ENCODE results near the gene SCARB2. TPM values are rescaled to one million over a fixed set of nuclear protein-coding genes. Genes with fewer than 3 reads are reported as not detected.

Gene SCARB2, protein sequence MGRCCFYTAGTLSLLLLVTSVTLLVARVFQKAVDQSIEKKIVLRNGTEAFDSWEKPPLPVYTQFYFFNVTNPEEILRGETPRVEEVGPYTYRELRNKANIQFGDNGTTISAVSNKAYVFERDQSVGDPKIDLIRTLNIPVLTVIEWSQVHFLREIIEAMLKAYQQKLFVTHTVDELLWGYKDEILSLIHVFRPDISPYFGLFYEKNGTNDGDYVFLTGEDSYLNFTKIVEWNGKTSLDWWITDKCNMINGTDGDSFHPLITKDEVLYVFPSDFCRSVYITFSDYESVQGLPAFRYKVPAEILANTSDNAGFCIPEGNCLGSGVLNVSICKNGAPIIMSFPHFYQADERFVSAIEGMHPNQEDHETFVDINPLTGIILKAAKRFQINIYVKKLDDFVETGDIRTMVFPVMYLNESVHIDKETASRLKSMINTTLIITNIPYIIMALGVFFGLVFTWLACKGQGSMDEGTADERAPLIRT
- total RNA-seq, result 127 and 165 TPM in 2 replicates

DNA sequence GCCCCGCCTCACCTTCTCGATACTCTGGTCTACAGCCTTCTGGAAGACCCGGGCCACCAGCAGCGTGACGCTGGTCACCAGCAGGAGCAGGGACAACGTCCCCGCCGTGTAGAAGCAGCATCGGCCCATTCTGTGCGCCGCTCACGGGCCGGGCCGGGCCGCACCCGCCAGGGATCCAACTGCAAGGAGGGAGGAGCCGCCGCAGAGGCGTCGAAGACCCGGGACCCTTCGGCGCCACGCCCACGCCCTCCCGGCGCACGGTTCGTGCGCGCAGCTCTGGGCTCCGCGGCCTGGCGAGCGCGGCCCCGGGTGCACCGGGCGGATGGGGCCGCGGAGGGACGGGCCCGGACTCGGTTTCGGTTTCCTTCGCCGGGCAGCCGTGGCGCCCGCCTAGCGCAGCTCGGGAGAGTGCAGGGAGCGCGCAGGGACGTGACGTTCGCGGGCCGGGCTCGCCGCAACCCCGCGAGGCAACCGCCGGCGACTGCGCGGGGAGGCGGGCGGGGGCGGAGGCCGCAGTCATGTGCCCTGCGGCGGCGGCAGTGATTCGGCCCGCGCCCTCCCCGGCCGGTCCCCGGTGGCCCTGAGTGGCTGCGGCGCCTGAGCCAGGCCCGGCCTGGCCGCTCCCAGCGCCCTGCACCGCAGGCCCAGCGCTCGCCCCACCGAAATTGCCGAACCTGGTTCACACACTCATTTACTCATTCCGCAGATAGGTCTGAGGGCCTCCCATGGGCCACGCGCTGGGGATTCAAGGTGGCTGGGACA, at the start of gene SCARB2:
Gene SCARB2, minus strand, starts transcription at position 410 of the 762 bp plus-strand sequence. Its CDS starts 281 bp downstream, at position 129.

DNA sequence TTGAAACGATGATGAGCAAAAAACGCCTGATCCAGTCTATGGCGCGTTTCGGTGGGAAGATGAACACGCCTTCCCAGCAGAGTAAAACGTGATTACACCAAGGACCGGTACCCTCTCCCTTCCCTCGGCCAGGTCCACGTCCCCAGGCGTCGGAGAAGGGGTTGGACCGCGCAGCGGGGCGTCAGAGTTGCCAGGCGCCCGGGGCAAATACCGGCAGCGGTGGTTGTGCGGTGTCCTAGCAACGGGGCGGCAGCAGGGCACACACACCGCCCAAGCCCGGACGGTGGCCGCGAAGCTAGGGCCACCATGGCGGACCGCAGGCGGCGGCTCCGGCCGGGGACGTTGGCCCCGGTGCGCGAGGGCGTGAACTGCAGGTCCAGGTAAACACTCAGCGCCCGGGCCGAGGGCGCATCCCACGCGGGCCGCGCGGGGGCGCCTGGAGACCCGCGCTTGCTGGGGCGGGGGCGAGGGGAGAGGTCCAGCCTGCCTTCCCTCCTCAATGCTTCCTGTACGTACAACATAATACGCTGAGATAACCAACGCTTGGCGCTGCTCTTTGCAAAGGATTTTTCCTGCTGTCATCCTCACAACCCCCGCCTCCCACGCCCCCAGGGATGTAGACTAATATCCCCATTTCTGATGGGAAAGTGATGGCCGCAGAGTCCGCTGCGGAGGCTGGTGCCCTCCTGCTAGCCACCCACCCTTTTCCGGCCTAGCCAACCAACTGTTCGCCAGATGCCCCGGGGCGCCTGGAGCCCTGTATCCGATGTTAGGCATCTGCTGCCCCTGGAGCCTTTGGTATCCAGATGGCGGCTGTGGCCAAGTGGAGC, 38.0 kb upstream of the SCARB2 start, which contains the start of gene FAM47E:
Gene FAM47E, plus strand, starts transcription at position 281 of the 830 bp plus-strand sequence. Its CDS starts 26 bp downstream, at position 307.

DNA sequence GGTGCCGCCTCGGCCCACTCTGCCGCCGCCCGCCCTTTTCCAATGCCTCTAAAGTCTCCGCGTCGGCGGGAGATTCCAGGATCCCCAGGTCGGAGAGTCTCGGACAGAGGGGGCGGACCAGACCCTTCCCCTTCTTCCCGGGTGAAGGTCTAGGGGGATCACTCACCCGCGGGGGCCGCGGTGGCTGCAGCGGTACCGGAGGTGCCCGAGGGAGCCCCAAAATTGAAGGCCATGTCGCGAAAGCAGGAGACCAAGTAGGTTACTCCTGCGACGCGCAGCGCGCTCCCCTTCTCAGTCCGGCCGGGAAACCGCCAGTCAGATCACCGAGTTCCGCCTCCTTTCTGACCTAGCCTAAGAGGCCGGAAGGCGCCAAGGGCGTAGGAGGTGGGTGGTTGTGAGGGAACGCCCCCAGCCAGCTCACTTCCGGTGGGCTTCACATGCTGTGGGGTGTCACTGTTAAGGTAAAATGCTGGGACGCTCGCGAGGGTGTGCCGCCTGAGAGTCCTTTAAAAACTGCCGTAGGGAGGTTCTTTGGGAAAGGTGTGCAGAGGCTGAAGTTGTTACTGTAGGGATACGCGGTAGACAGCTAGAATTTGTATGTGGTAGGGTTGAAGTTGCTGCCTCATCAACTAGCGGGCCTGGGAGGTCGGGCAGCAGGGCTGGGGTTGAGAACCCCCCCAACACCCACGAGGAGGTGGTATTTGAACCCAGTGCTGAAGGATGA, 65.3 kb downstream of the SCARB2 start, which contains the start of gene NUP54:
Gene NUP54, minus strand, starts transcription at position 256 of the 724 bp plus-strand sequence. Its CDS starts 23 bp downstream, at position 233.

Other genes starting within 250 kb of the SCARB2 start
- gene SDAD1, start 222.9 kb downstream of the SCARB2 start, total RNA-seq, result 20.0 and 27.7 TPM in 2 replicates
- gene CXCL9, start 206.3 kb downstream of the SCARB2 start, total RNA-seq, result not detected in 2 replicates
- gene CXCL10, start 190.3 kb downstream of the SCARB2 start, total RNA-seq, result not detected in 2 replicates
- not detected in 2 replicates for gene CXCL11, start 177.8 kb downstream of the SCARB2 start, total RNA-seq
- gene ART3, start 139.1 kb downstream of the SCARB2 start, total RNA-seq, result not detected in 2 replicates
- 21.7 and 27.5 TPM in 2 replicates for gene NUP54, start 65.4 kb downstream of the SCARB2 start, total RNA-seq
- not detected in 2 replicates for gene FAM47E, start 37.9 kb upstream of the SCARB2 start, total RNA-seq
- gene STBD1, start 92.9 kb upstream of the SCARB2 start, total RNA-seq, result 8.8 and 10.5 TPM in 2 replicates
- gene CCDC158, start 207.3 kb upstream of the SCARB2 start, total RNA-seq, result not detected in 2 replicates
- 5.1 and 8.9 TPM in 2 replicates for gene SHROOM3, start 221.4 kb upstream of the SCARB2 start, total RNA-seq

Measured in cardiac atrium fibroblast (primary cell).